ENCODE measurements around the gene GBA2. TPM values are rescaled to one million over a fixed set of nuclear protein-coding genes. Genes with fewer than 3 reads are reported as not detected.

GBA2 gene
- total and polyA plus RNA-seq, 2 experiments from 2014 or later: 32.1 to 80.1 TPM

GRCh38 chr9:35697486-35697885 is 51.5 kb downstream of the GBA2 start (continued):
- TF ChIP-seq EZH2 (IDR thresholded peaks at IDR 0.05; ENCODE audit: low read depth, unreplicated experiment) (no peak), CREB1 (CRISPR knock-in tag; IDR thresholded peaks at IDR 0.05; ENCODE audit: low read depth) (no peak), EZH2phosphoT487 (IDR thresholded peaks at IDR 0.05; ENCODE audit: unreplicated experiment) (no peak), STAT1 (IDR thresholded peaks at IDR 0.05; ENCODE audit: unreplicated experiment) (no peak), ETS1 (IDR thresholded peaks at IDR 0.05) (no peak), CTCF (conservative IDR thresholded peaks at IDR 0.05; ENCODE audit: low read depth in 2 of 2) (no peak), ZNF114 (CRISPR knock-in tag; IDR thresholded peaks at IDR 0.05) (no peak)

- H3K36me3 Mint-ChIP-seq (ENCODE audit: low read depth): no peaks in the 10 kb centered on the region; the same call in none of the 3 replicates
- Histone ChIP-seq H3K4me3 (no peak overlapping the region), H4K20me1 (replicated peaks; ENCODE audit: insufficient read depth) (no peaks in the 10 kb centered on the region), H3K36me3 (ENCODE audit: insufficient read depth) (peaks cover 26% of the 10 kb centered on the region; the same call in 1 of the 2 replicates), H3F3A (replicated peaks; ENCODE audit: low read depth) (peaks cover 6% of the 10 kb centered on the region), H2AFZ (no peak overlapping the region), H3K4me1 (ENCODE audit: insufficient read depth) (no peaks in the 10 kb centered on the region), H3K27ac (ENCODE audit: low read depth) (no peak overlapping the region), H3K9me2 (ENCODE audit: insufficient read depth) (no peaks in the 10 kb centered on the region), H3K4me2 (no peak overlapping the region), H3K27me3 (ENCODE audit: insufficient read depth) (no peaks in the 10 kb centered on the region), H3K79me2 (replicated peaks; ENCODE audit: insufficient read depth) (no peaks in the 10 kb centered on the region)
- peak; percentile 89 for DNase-seq (ENCODE audit: low spot score)
- TF ChIP-seq ZNF462 (CRISPR knock-in tag; IDR thresholded peaks at IDR 0.05): no peak
- TF ChIP-seq CREB1 (CRISPR knock-in tag; IDR thresholded peaks at IDR 0.05; ENCODE audit: low read depth): no peak
- TF ChIP-seq ETS1 (IDR thresholded peaks at IDR 0.05): no peak
- peak; percentile 78 to 85 for TF ChIP-seq CTCF (conservative IDR thresholded peaks at IDR 0.05; ENCODE audit: low read depth in 2 of 2)
- TF ChIP-seq EZH2phosphoT487 (IDR thresholded peaks at IDR 0.05; ENCODE audit: unreplicated experiment): no peak
- TF ChIP-seq NANOG (IDR thresholded peaks at IDR 0.05; ENCODE audit: borderline replicate concordance): no peak
- H3K27me3 Mint-ChIP-seq (ENCODE audit: insufficient read depth, low read depth, poor library complexity): peaks cover 5% of the 10 kb centered on the region
- peaks cover 5% of the 10 kb centered on the region for H3K4me1 Mint-ChIP-seq
- H3K4me3 Mint-ChIP-seq: no peak overlapping the region
- H3K9me3 Mint-ChIP-seq: no peaks in the 10 kb centered on the region; the same call in 1 of the 3 replicates
- no peak overlapping the region for H3K27ac Mint-ChIP-seq
- ATAC-seq: peak; percentile 96
Measured at GRCh38 chr9:35696520-35697215, 52.4 kb downstream of the GBA2 start.

Measured in GM23338 (cell line).